ENCODE data around the gene RAD51B.

Gene RAD51B

GRCh38 chr14:68563251-68564131 lies 743.9 kb downstream of the RAD51B start:
- TF ChIP-seq CTCF (IDR thresholded peaks at IDR 0.05; ENCODE audit: insufficient read depth, low read depth, low read length, missing control alignments), result no peak
- no peak overlapping the region for H3K4me3 ChIP-seq (ENCODE audit: low read depth, low read length)
- no peak for DNase-seq (ENCODE audit: low read depth)

GRCh38 chr14:68564191-68564825 lies 744.7 kb downstream of the RAD51B start:
- no peak overlapping the region for H3K4me3 ChIP-seq (ENCODE audit: low read depth, low read length)
- DNase-seq (ENCODE audit: low read depth), result no peak
- no peak for TF ChIP-seq CTCF (IDR thresholded peaks at IDR 0.05; ENCODE audit: insufficient read depth, low read depth, low read length, missing control alignments)

- H3K4me3 ChIP-seq (ENCODE audit: low read depth, low read length), result no peak overlapping the region
- DNase-seq (ENCODE audit: low read depth), result no peak
- no peak for TF ChIP-seq CTCF (IDR thresholded peaks at IDR 0.05; ENCODE audit: insufficient read depth, low read depth, low read length, missing control alignments)
Observed at GRCh38 chr14:68564826-68565759, 745.5 kb downstream of the RAD51B start.

GRCh38 chr14:68566075-68566474 lies 746.5 kb downstream of the RAD51B start:
- no peak for TF ChIP-seq CTCF (IDR thresholded peaks at IDR 0.05; ENCODE audit: insufficient read depth, low read depth, low read length, missing control alignments)
- no peak for DNase-seq (ENCODE audit: low read depth)
- no peak overlapping the region for H3K4me3 ChIP-seq (ENCODE audit: low read depth, low read length)

- no peak for DNase-seq (ENCODE audit: low read depth)
- no peak overlapping the region for H3K4me3 ChIP-seq (ENCODE audit: low read depth, low read length)
- TF ChIP-seq CTCF (IDR thresholded peaks at IDR 0.05; ENCODE audit: insufficient read depth, low read depth, low read length, missing control alignments), result no peak
Observed at GRCh38 chr14:68568907-68569897, 749.6 kb downstream of the RAD51B start.

Data from GM12865 (cell line).